ENCODE results near the gene C5.

Gene C5

GRCh38 chr9:120917929-120918762, 131.9 kb downstream of the C5 start:
- Histone ChIP-seq H3K4me1 (peaks cover 30% of the 10 kb centered on the region), H3K36me3 (no peaks in the 10 kb centered on the region), H3K4me3 (ENCODE audit: low read depth, low read length) (no peak overlapping the region), H3K27me3 (no peaks in the 10 kb centered on the region), H3K9me3 (no peaks in the 10 kb centered on the region)
- TF ChIP-seq CTCF (IDR thresholded peaks at IDR 0.05; ENCODE audit: low read depth, low read length), result no peak
- DNase-seq, result no peak

GRCh38 chr9:120916991-120917880, 132.8 kb downstream of the C5 start:
- H3K4me3 ChIP-seq (ENCODE audit: low read depth, low read length), result no peak overlapping the region
- TF ChIP-seq CTCF (IDR thresholded peaks at IDR 0.05; ENCODE audit: low read depth, low read length), result no peak
- H3K27me3 ChIP-seq, result no peaks in the 10 kb centered on the region
- H3K36me3 ChIP-seq, result no peaks in the 10 kb centered on the region
- no peaks in the 10 kb centered on the region for H3K9me3 ChIP-seq
- DNase-seq, result no peak
- peaks cover 30% of the 10 kb centered on the region for H3K4me1 ChIP-seq

- peak; percentile 70 for DNase-seq
Observed at GRCh38 chr9:120916588-120916987, 133.5 kb downstream of the C5 start.

DNA sequence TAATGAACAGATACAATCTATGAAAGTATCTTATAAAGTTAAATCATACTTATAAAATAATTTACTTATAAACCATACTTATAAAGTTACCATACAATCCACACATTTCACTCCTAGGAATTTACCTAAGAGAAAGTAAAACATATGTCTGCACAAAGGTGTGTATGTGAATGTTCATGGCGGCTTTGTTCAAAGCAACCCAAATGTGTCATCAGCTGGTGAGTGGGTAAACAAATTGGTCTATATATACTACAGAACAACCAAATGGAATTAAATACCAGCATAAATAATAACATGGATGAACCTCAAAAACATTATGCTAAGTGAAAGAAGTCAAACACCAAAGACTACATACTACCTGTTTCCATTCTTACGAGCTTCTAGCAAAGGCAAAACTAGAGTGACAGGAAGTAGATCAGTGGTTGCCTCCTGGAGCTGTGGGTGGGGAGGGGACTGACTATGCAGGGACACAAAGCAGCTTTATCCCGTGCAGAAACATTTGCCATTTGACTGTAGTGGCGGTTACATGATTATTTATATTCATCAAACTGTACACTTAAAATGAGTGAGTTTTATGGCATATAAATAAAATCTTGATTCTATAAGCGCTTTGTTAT, 134.1 kb downstream of the C5 start:
- no peak for DNase-seq
- Histone ChIP-seq H3K4me1 (peaks cover 25% of the 10 kb centered on the region), H3K36me3 (no peaks in the 10 kb centered on the region), H3K9me3 (no peaks in the 10 kb centered on the region), H3K27me3 (no peaks in the 10 kb centered on the region), H3K4me3 (ENCODE audit: low read depth, low read length) (no peak overlapping the region)
- no peak for TF ChIP-seq CTCF (IDR thresholded peaks at IDR 0.05; ENCODE audit: low read depth, low read length)

More at GRCh38 chr9:120916588-120916987, 133.5 kb downstream of the C5 start:
- Histone ChIP-seq H3K4me3 (ENCODE audit: low read depth, low read length) (no peak overlapping the region), H3K4me1 (peaks cover 27% of the 10 kb centered on the region), H3K9me3 (no peaks in the 10 kb centered on the region), H3K36me3 (no peaks in the 10 kb centered on the region), H3K27me3 (no peaks in the 10 kb centered on the region)
- peak; percentile 21; the same call in 1 of the 2 replicates for TF ChIP-seq CTCF (IDR thresholded peaks at IDR 0.05; ENCODE audit: low read depth, low read length)

DNA sequence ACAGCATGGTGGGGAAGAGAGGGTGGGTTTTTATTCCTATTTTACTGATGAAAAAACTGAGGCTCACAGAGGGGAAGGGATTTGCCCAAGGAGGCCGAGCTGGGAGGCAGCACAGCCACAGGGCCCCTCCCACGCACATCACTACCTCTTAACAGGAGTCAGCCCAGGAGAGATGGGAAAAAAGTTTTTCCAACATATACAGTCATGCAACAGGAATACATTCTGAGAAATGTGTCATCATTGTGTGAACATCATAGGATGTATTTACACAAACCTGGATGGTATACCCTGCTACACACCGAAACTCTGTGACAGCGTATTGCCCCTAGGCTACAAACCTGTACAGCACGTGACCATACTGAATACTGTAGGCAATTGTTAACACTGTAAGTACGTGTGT, 135.1 kb downstream of the C5 start:
- Histone ChIP-seq H3K4me3 (ENCODE audit: low read depth, low read length) (no peak overlapping the region), H3K9me3 (no peaks in the 10 kb centered on the region), H3K4me1 (peaks cover 15% of the 10 kb centered on the region), H3K27me3 (no peaks in the 10 kb centered on the region), H3K36me3 (no peaks in the 10 kb centered on the region)
- TF ChIP-seq CTCF (IDR thresholded peaks at IDR 0.05; ENCODE audit: low read depth, low read length), result no peak
- no peak for DNase-seq
